ENCODE results near the gene TFAP2A.

- TF ChIP-seq, protein P1, sequence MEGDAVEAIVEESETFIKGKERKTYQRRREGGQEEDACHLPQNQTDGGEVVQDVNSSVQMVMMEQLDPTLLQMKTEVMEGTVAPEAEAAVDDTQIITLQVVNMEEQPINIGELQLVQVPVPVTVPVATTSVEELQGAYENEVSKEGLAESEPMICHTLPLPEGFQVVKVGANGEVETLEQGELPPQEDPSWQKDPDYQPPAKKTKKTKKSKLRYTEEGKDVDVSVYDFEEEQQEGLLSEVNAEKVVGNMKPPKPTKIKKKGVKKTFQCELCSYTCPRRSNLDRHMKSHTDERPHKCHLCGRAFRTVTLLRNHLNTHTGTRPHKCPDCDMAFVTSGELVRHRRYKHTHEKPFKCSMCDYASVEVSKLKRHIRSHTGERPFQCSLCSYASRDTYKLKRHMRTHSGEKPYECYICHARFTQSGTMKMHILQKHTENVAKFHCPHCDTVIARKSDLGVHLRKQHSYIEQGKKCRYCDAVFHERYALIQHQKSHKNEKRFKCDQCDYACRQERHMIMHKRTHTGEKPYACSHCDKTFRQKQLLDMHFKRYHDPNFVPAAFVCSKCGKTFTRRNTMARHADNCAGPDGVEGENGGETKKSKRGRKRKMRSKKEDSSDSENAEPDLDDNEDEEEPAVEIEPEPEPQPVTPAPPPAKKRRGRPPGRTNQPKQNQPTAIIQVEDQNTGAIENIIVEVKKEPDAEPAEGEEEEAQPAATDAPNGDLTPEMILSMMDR (IDR thresholded peaks at IDR 0.05) = no peak
- TF ChIP-seq CREB1 (CRISPR knock-in tag; IDR thresholded peaks at IDR 0.05) (no peak), USF2 (CRISPR knock-in tag; IDR thresholded peaks at IDR 0.05) (no peak), MYBL2 (CRISPR knock-in tag; IDR thresholded peaks at IDR 0.05) (no peak)
- TF ChIP-seq, protein P2, sequence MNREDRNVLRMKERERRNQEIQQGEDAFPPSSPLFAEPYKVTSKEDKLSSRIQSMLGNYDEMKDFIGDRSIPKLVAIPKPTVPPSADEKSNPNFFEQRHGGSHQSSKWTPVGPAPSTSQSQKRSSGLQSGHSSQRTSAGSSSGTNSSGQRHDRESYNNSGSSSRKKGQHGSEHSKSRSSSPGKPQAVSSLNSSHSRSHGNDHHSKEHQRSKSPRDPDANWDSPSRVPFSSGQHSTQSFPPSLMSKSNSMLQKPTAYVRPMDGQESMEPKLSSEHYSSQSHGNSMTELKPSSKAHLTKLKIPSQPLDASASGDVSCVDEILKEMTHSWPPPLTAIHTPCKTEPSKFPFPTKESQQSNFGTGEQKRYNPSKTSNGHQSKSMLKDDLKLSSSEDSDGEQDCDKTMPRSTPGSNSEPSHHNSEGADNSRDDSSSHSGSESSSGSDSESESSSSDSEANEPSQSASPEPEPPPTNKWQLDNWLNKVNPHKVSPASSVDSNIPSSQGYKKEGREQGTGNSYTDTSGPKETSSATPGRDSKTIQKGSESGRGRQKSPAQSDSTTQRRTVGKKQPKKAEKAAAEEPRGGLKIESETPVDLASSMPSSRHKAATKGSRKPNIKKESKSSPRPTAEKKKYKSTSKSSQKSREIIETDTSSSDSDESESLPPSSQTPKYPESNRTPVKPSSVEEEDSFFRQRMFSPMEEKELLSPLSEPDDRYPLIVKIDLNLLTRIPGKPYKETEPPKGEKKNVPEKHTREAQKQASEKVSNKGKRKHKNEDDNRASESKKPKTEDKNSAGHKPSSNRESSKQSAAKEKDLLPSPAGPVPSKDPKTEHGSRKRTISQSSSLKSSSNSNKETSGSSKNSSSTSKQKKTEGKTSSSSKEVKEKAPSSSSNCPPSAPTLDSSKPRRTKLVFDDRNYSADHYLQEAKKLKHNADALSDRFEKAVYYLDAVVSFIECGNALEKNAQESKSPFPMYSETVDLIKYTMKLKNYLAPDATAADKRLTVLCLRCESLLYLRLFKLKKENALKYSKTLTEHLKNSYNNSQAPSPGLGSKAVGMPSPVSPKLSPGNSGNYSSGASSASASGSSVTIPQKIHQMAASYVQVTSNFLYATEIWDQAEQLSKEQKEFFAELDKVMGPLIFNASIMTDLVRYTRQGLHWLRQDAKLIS (CRISPR knock-in tag; IDR thresholded peaks at IDR 0.05; ENCODE audit: borderline replicate concordance) = no peak
Observed at GRCh38 chr6:10347561-10348327, 67.1 kb downstream of the TFAP2A start.

Data from WTC11 (cell line).